ENCODE results near the gene CCNC.
A peak's percentile ranks its signal among the peaks of the same experiment; 100 is the strongest.
"Not testable (repeated sequence)": the region's sequence is repeated elsewhere in the genome, so short reads cannot be mapped to it uniquely, and the experiment has no call there.

The CCNC gene

GRCh38 chr6:99607416-99608036, 39.1 kb upstream of the CCNC start:
- Histone ChIP-seq H3K4me3 (ENCODE audit: low read depth, low read length) (no peak overlapping the region), H3K36me3 (ENCODE audit: control insufficient read depth, insufficient read depth, low read length) (no peaks in the 10 kb centered on the region), H3K4me1 (ENCODE audit: control insufficient read depth, insufficient read depth, low read length) (peaks cover 9% of the 10 kb centered on the region), H3K9ac (ENCODE audit: low read depth, low read length) (no peak overlapping the region), H3K27me3 (ENCODE audit: control insufficient read depth, insufficient read depth, low read length) (peaks cover 100% of the 10 kb centered on the region), H3K9me3 (ENCODE audit: control insufficient read depth, insufficient read depth, low read length) (no peaks in the 10 kb centered on the region)

- Histone ChIP-seq H3K9ac (ENCODE audit: low read depth, low read length) (no peak within 1 kb of the TSS), H3K4me1 (ENCODE audit: control insufficient read depth, insufficient read depth, low read length) (peaks cover 7% of the 10 kb centered on the region), H3K9me3 (ENCODE audit: control insufficient read depth, insufficient read depth, low read length) (no peaks in the 10 kb centered on the region), H3K27me3 (ENCODE audit: control insufficient read depth, insufficient read depth, low read length) (peaks cover 100% of the 10 kb centered on the region), H3K36me3 (ENCODE audit: control insufficient read depth, insufficient read depth, low read length) (no peaks in the 10 kb centered on the region), H3K4me3 (ENCODE audit: low read depth, low read length) (peak within 1 kb of the TSS; percentile 26)
Measured at GRCh38 chr6:99606656-99607415, 38.4 kb upstream of the CCNC start, which contains the start of gene PRDM13. Gene PRDM13 (plus strand): TSS chr6:99606833. CDS start chr6:99607035, 202 bp downstream.

GRCh38 chr6:99605911-99606655, 37.6 kb upstream of the CCNC start:
- Histone ChIP-seq H3K4me1 (ENCODE audit: control insufficient read depth, insufficient read depth, low read length) (peaks cover 3% of the 10 kb centered on the region), H3K9me3 (ENCODE audit: control insufficient read depth, insufficient read depth, low read length) (no peaks in the 10 kb centered on the region), H3K4me3 (ENCODE audit: low read depth, low read length) (peak overlapping the region; percentile 26), H3K9ac (ENCODE audit: low read depth, low read length) (no peak overlapping the region), H3K36me3 (ENCODE audit: control insufficient read depth, insufficient read depth, low read length) (no peaks in the 10 kb centered on the region), H3K27me3 (ENCODE audit: control insufficient read depth, insufficient read depth, low read length) (peaks cover 100% of the 10 kb centered on the region)

DNA sequence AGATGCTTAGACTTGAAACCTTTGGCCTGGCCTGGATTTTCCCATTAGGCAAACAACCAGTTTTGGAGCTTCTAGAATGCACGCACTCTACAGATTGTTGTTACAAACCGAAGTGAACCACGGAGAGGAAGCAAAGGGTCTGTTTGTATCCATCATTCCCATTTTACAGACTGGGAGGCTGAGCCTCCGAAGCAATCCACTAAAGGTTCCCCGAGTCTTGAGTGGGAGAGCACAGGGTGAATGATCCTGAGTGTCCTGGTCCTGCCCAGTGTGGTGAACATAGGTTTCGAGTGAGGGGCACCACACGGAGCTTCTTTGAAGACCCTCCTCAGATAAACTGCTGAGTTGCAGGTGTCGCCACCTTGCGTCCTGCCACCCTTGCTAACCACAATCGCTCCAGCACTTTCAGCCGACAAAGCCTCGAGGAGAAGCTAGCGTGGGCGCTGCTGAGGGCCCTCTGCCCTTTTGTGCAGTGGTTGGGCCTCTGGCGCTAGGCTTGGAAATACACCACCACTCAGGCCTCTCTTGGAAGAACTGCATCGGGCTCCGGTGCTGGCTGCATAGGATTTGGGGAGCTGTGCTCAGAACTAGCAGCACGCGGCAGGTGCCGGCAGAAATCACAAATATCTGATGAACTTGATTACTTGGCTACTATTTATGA, 36.7 kb upstream of the CCNC start:
- Histone ChIP-seq H3K36me3 (ENCODE audit: control insufficient read depth, insufficient read depth, low read length) (no peaks in the 10 kb centered on the region), H3K27me3 (ENCODE audit: control insufficient read depth, insufficient read depth, low read length) (peaks cover 100% of the 10 kb centered on the region), H3K9me3 (ENCODE audit: control insufficient read depth, insufficient read depth, low read length) (no peaks in the 10 kb centered on the region), H3K4me3 (ENCODE audit: low read depth, low read length) (peak overlapping the region; percentile 32), H3K4me1 (ENCODE audit: control insufficient read depth, insufficient read depth, low read length) (peaks cover 3% of the 10 kb centered on the region), H3K9ac (ENCODE audit: low read depth, low read length) (no peak overlapping the region)

DNA sequence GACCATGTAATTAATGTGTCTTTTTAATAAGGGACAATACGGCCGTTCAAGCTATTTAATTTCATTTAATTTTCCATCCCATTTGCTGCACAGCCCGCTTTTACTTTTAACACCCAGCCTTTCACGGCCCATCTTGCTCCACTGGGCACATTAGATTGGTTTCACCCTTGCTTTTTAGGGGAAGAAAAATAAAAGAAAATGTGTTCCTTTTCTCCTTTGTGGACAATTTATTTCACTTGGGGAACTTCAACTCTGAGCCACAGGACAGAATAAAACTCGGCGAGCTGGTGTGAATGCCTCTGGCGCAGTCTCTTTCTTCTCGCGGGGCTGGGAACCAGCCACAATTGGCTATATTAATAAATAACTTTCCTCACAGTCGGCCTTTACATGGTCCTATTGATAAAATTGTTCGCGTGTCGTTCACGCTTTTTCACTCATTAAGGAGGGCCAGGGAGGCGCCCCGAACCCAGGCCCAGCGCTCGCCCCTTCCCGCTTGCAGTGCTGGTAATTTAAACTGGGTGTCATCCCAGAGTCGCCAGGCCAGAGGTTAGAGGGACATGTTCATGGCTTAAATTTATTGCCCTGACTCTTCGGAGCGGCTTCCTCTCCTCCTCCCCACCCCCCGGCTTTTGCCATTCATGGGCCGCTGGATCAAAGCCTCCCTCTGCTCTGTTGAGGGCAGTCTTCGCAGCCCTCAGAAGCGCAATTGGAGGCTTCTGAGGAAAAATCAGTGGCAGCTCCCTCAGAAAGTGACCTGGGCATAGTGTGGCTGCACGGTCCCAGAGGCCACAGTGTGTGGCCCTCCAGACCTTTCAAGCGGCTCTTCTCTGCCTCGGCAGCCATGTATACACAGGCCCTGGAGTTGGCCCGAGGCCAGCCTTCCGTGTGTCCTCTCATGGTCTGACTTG, 36.0 kb upstream of the CCNC start:
- no peaks in the 10 kb centered on the region for H3K9me3 ChIP-seq (ENCODE audit: control insufficient read depth, insufficient read depth, low read length)
- H3K4me1 ChIP-seq (ENCODE audit: control insufficient read depth, insufficient read depth, low read length), result peaks cover 3% of the 10 kb centered on the region
- H3K27me3 ChIP-seq (ENCODE audit: control insufficient read depth, insufficient read depth, low read length), result peaks cover 100% of the 10 kb centered on the region
- H3K9ac ChIP-seq (ENCODE audit: low read depth, low read length), result no peak overlapping the region
- H3K36me3 ChIP-seq (ENCODE audit: control insufficient read depth, insufficient read depth, low read length), result no peaks in the 10 kb centered on the region
- peak overlapping the region; percentile 32 for H3K4me3 ChIP-seq (ENCODE audit: low read depth, low read length)

- peak overlapping the region; percentile 45 for H3K4me3 ChIP-seq (ENCODE audit: low read depth, low read length)
- H3K9ac ChIP-seq (ENCODE audit: low read depth, low read length), result no peak overlapping the region
- H3K36me3 ChIP-seq (ENCODE audit: control insufficient read depth, insufficient read depth, low read length), result no peaks in the 10 kb centered on the region
- peaks cover 3% of the 10 kb centered on the region for H3K4me1 ChIP-seq (ENCODE audit: control insufficient read depth, insufficient read depth, low read length)
- no peaks in the 10 kb centered on the region for H3K9me3 ChIP-seq (ENCODE audit: control insufficient read depth, insufficient read depth, low read length)
- peaks cover 100% of the 10 kb centered on the region for H3K27me3 ChIP-seq (ENCODE audit: control insufficient read depth, insufficient read depth, low read length)
Measured at GRCh38 chr6:99603421-99604165, 35.1 kb upstream of the CCNC start.

DNA sequence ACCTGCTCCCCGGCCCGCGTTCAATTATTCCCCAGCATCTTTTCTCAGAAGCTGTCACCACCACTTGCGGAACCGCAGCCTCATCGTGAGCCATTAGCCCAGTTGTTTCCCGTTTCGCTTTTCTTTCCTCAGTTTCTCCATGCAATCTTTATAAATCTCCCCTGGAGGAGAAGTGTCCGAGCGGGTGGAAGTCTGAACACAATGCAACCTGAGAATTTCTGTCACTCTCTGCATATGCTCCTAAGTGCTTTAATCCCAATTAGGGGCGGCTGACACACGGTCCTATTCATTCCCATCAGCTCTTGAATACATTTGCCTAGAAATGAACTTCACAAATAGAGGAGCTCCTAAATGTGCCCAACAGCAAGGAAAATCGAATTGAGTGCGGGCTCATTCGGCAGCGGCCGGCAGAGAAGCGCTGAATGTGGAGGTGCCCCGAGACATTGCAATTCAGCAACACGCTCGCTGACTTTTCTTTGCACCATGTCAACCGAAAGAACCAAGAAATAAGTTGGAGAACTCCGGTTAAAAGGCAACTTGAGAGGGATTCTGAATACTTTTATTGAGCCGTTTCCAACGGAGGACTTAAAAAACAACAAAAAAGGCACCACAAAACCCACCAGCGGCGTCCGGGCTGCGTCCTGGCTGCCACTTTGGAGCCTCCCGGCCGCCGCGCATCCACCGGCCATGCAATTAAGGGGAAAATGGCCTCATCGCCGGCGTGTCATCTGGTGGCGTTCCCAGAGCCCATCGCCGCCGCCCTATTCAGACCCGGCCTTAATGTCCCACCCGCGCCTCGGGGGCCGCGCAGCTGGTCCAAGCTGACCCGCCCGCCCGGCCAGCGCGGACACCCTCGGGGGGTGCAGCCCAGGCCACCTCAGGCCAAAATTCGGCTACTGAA, 34.3 kb upstream of the CCNC start:
- Histone ChIP-seq H3K9ac (ENCODE audit: low read depth, low read length) (no peak overlapping the region), H3K4me3 (ENCODE audit: low read depth, low read length) (peak overlapping the region; percentile 45), H3K27me3 (ENCODE audit: control insufficient read depth, insufficient read depth, low read length) (peaks cover 100% of the 10 kb centered on the region), H3K9me3 (ENCODE audit: control insufficient read depth, insufficient read depth, low read length) (no peaks in the 10 kb centered on the region), H3K4me1 (ENCODE audit: control insufficient read depth, insufficient read depth, low read length) (peaks cover 3% of the 10 kb centered on the region), H3K36me3 (ENCODE audit: control insufficient read depth, insufficient read depth, low read length) (no peaks in the 10 kb centered on the region)

DNA sequence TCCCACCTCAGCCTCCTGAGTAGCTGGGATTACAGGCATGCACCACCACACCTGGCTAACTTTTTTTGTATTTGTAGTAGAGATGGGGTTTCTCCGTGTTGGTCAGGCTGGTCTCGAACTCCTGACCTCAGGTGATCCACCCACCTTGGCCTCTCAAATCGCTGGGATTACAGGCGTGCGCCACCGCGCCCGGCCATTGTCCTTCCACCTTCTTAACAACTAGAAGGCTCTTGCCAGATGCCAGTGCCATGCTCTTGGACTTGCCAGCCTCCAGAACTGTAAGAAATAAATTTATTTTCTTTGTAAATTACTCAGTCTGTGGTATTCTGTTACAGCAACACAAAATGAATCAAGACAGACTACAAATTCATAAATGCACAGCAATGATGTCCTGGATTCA, 26.2 kb upstream of the CCNC start:
- peaks cover 100% of the 10 kb centered on the region for H3K27me3 ChIP-seq (ENCODE audit: control insufficient read depth, insufficient read depth, low read length)
- H3K36me3 ChIP-seq (ENCODE audit: control insufficient read depth, insufficient read depth, low read length); H3K4me1 ChIP-seq (ENCODE audit: control insufficient read depth, insufficient read depth, low read length); H3K4me3 ChIP-seq (ENCODE audit: low read depth, low read length); H3K9me3 ChIP-seq (ENCODE audit: control insufficient read depth, insufficient read depth, low read length); H3K9ac ChIP-seq (ENCODE audit: low read depth, low read length): not testable (repeated sequence)

DNA sequence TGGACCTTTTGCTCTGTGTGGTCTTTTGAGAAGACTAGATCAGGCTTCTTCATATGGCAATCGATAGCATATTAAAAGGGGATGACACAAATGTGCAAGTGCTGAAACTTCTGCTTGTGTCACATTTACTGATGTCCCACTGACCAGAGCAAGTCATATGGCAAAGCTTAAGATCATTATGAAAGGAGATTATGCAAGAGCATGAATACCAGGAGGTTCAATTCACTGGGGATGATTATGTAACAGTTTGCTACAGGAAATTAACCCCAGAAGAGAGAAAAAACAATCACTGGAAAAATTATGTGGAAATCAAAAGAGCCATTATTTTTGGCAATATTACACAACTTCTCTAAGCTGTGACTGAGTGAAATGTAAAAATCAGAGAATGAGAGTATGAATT, 24.4 kb upstream of the CCNC start:
- Histone ChIP-seq H3K9ac (ENCODE audit: low read depth, low read length) (no peak overlapping the region), H3K4me1 (ENCODE audit: control insufficient read depth, insufficient read depth, low read length) (no peaks in the 10 kb centered on the region), H3K27me3 (ENCODE audit: control insufficient read depth, insufficient read depth, low read length) (peaks cover 100% of the 10 kb centered on the region), H3K36me3 (ENCODE audit: control insufficient read depth, insufficient read depth, low read length) (no peaks in the 10 kb centered on the region), H3K4me3 (ENCODE audit: low read depth, low read length) (no peak overlapping the region), H3K9me3 (ENCODE audit: control insufficient read depth, insufficient read depth, low read length) (no peaks in the 10 kb centered on the region)
